WTC11 (cell line): ENCODE data around the gene SYNGR1.

Experiments used
- AFF4 ChIP-seq: sonication (generic); formaldehyde crosslinking; IDR thresholded peaks from 2 replicates; pipeline ENCODE4 v1.8.1; 2023; ENCODE audit warnings: mild to moderate bottlenecking, missing genetic modification reagents, borderline replicate concordance
- ATF2 ChIP-seq: sonication (generic); formaldehyde crosslinking; IDR thresholded peaks from 2 replicates; pipeline ENCODE4 v1.8.1; 2022; ENCODE audit warnings: low read depth, missing genetic modification reagents, borderline replicate concordance
- CREB1 ChIP-seq: sonication (generic); formaldehyde crosslinking; IDR thresholded peaks from 2 replicates; pipeline ENCODE4 v1.8.0; 2023; ENCODE audit warnings: mild to moderate bottlenecking, missing genetic modification reagents
- CTCF ChIP-seq: fragments of 200-600 bp; IDR thresholded peaks from 2 replicates; pipeline ENCODE4 v1.8.0; 2022; ENCODE audit warnings: antibody characterized with exemption
- E2F1 ChIP-seq: sonication (generic); formaldehyde crosslinking; IDR thresholded peaks from 2 replicates; pipeline ENCODE4 v1.8.0; 2022; ENCODE audit warnings: mild to moderate bottlenecking, missing genetic modification reagents
- ETV6 ChIP-seq: sonication (generic); formaldehyde crosslinking; IDR thresholded peaks from 2 replicates; pipeline ENCODE4 v1.8.1; 2022; ENCODE audit warnings: mild to moderate bottlenecking, missing genetic modification reagents
- JUN ChIP-seq: sonication (generic); formaldehyde crosslinking; IDR thresholded peaks from 2 replicates; pipeline ENCODE4 v1.8.0; 2023; ENCODE audit warnings: mild to moderate bottlenecking, missing genetic modification reagents
- RORB ChIP-seq: fragments of 250-450 bp; sonication (Bioruptor Pico); IDR thresholded peaks from 2 replicates; pipeline ENCODE4 v1.9.0; 2021; ENCODE audit warnings: mild to moderate bottlenecking
- SP1 ChIP-seq: sonication (generic); formaldehyde crosslinking; conservative IDR thresholded peaks from 2 replicates; pipeline ENCODE4 v1.8.1; 2022; ENCODE audit warnings: missing genetic modification reagents
- TCF7 ChIP-seq: sonication (generic); formaldehyde crosslinking; IDR thresholded peaks from 2 replicates; pipeline ENCODE4 v1.8.0; 2022; ENCODE audit warnings: mild to moderate bottlenecking, low read depth, missing genetic modification reagents, moderate library complexity
- USF1 ChIP-seq: sonication (generic); formaldehyde crosslinking; IDR thresholded peaks from 2 replicates; pipeline ENCODE4 v1.8.0; 2022; ENCODE audit warnings: mild to moderate bottlenecking, missing genetic modification reagents
- TF ChIP-seq, protein P1 (sequence below): sonication (generic); formaldehyde crosslinking; conservative IDR thresholded peaks from 2 replicates; pipeline ENCODE4 v1.8.1; 2022; ENCODE audit warnings: mild to moderate bottlenecking, missing genetic modification reagents
- TF ChIP-seq, protein P2 (sequence below): sonication (generic); formaldehyde crosslinking; IDR thresholded peaks from 2 replicates; pipeline ENCODE4 v1.8.0; 2022; ENCODE audit warnings: mild to moderate bottlenecking, missing genetic modification reagents
- TF ChIP-seq, protein P3 (sequence below): sonication (generic); formaldehyde crosslinking; IDR thresholded peaks from 2 replicates; pipeline ENCODE4 v1.8.0; 2022; ENCODE audit warnings: mild to moderate bottlenecking, missing genetic modification reagents

DNA sequence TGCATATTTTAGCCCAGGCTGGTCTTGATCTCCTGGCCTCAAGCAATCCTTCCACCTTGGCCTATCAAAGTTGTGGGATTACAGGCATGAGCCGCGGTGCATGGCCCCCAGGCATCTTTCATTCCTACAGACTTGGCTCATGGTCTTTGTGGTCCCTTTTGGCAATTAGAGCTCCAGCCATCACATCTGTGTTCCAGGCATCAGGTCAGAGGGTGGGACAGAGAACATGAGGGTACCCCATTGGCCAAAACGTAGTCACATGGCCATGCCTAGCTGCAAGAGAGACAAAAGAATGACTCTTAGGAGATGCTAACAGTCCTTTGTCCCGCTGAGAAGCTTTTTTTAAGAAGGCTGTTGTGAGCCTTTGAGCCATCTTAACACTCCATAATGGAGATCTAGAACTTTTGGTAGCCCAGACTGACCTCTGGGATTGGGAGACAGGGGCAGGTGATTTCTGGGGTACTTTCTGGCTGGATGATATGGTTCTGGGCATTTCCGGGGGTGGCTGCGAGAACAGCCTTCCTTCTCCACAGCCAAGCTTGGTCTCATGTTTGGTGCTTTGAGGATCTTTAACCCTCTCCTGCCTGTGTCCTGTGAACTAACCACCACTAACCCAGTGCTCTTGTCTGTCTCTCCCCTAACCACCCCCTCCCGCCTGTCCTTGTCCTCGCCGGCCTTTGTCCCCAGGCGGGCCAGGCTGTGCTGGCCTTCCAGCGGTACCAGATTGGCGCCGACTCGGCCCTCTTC, 31.4 kb downstream of the SYNGR1 start:
- TF ChIP-seq E2F1 (CRISPR knock-in tag) (no peak), RORB (CRISPR knock-in tag) (no peak), CTCF (no peak), CREB1 (CRISPR knock-in tag) (no peak), ATF2 (no peak), JUN (CRISPR knock-in tag) (no peak), AFF4 (CRISPR knock-in tag) (no peak), USF1 (CRISPR knock-in tag) (no peak), SP1 (CRISPR knock-in tag) (no peak), ETV6 (CRISPR knock-in tag) (no peak), TCF7 (CRISPR knock-in tag) (no peak)
- TF ChIP-seq, protein P1, sequence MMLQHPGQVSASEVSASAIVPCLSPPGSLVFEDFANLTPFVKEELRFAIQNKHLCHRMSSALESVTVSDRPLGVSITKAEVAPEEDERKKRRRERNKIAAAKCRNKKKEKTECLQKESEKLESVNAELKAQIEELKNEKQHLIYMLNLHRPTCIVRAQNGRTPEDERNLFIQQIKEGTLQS, result no peak
- TF ChIP-seq, protein P2, sequence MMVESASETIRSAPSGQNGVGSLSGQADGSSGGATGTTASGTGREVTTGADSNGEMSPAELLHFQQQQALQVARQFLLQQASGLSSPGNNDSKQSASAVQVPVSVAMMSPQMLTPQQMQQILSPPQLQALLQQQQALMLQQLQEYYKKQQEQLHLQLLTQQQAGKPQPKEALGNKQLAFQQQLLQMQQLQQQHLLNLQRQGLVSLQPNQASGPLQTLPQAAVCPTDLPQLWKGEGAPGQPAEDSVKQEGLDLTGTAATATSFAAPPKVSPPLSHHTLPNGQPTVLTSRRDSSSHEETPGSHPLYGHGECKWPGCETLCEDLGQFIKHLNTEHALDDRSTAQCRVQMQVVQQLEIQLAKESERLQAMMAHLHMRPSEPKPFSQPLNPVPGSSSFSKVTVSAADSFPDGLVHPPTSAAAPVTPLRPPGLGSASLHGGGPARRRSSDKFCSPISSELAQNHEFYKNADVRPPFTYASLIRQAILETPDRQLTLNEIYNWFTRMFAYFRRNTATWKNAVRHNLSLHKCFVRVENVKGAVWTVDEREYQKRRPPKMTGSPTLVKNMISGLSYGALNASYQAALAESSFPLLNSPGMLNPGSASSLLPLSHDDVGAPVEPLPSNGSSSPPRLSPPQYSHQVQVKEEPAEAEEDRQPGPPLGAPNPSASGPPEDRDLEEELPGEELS (CRISPR knock-in tag), result no peak
- TF ChIP-seq, protein P3, sequence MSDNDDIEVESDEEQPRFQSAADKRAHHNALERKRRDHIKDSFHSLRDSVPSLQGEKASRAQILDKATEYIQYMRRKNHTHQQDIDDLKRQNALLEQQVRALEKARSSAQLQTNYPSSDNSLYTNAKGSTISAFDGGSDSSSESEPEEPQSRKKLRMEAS (CRISPR knock-in tag), result no peak
